Measurements from ENCODE around the gene LFNG.
A peak's percentile ranks its signal among the peaks of the same experiment; 100 is the strongest.

The LFNG gene

DNA sequence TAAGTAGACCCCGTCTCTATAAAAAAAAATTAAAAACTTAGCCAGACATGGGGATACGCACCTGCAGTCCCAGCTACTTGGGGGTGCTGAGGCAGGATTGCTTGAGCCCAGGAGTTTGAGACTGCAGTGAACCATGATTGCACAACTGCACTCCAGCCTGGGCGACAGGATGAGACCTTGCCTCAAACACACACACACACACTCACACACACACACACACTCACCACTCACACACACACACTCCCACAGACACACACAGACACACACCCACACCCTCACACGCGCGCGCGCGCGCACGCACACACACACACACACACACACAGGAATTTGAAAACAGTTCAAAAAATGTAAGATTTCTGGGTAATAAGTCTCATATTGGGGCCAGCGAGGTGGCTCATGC, 34.7 kb upstream of the LFNG start:
- DNase-seq (ENCODE audit: low read depth in 2 of 2) = no peak

- peak in 1 of 2 experiments; percentile 26 for DNase-seq (ENCODE audit: low read depth in 2 of 2)
Observed at GRCh38 chr7:2487586-2488271, 31.8 kb upstream of the LFNG start.

GRCh38 chr7:2488272-2488645, 31.3 kb upstream of the LFNG start:
- DNase-seq (ENCODE audit: low read depth in 2 of 2) = no peak

- DNase-seq (ENCODE audit: low read depth in 2 of 2) = no peak
Observed at GRCh38 chr7:2488681-2489080, 30.9 kb upstream of the LFNG start.

GRCh38 chr7:2490181-2490651, 29.4 kb upstream of the LFNG start:
- no peak for DNase-seq (ENCODE audit: low read depth in 2 of 2)

DNA sequence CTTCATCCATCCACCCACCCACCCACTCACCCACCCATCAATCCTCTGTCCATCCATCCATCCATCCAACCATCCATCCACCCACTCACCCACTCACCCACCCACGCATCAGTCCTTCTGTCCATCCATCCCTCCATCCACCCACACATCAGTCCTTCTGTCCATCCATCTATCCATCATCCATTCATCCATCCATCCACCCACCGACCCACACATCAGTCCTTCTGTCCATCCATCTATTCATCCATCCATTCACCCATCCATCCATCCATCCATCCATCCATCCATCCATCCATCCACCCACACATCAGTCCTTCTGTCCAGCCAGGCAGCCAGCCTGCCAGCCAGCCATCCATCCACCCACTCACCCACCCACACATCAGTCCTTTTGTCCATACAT, 27.5 kb upstream of the LFNG start:
- DNase-seq (ENCODE audit: low read depth in 2 of 2) = no peak

DNA sequence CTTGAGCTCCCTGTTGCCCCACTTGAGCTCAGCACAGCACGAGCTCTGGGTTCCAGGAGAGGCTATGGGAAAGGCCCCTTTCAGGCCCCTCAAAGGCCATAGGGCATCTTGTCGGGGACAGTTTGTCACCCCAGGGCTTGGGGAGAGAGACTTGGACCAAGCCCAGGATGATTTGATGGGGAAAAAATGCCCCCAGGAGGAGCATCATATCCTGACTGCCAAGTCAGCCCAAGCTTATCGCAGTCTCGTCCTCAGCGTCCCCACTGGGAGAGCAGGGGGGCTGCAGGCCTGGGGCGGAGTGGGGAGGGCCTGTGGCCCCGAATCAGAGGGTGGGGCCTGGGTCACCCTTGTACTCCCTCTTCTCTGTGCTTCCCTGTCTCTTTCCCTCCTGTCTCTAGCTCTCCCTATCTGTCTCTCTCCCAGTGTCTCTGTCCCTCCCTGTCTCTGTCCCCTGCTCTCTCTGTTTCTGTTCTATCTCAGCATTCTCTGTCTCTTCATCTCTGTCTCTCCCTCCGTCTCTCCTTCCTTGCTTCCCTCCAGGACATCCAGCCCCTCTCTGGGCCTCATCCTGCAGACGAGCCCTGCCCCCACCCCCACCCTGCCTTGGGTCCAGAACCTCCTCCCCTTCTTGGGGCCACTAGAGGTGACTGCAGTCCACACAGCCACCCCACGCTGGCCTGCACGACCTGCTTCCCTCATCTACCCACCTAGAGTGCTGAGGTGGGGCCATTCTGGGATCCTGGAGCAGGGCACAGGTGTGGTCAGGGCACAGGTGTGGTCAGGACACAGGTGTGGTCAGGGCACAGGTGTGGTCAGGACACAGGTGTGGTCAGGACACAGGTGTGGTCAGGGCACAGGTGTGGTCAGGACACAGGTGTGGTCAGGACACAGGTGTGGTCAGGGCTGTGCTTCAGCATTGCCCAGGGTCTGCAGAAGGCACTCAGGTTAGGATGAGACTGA, 26.1 kb upstream of the LFNG start:
- DNase-seq (ENCODE audit: low read depth in 2 of 2) = no peak

DNA sequence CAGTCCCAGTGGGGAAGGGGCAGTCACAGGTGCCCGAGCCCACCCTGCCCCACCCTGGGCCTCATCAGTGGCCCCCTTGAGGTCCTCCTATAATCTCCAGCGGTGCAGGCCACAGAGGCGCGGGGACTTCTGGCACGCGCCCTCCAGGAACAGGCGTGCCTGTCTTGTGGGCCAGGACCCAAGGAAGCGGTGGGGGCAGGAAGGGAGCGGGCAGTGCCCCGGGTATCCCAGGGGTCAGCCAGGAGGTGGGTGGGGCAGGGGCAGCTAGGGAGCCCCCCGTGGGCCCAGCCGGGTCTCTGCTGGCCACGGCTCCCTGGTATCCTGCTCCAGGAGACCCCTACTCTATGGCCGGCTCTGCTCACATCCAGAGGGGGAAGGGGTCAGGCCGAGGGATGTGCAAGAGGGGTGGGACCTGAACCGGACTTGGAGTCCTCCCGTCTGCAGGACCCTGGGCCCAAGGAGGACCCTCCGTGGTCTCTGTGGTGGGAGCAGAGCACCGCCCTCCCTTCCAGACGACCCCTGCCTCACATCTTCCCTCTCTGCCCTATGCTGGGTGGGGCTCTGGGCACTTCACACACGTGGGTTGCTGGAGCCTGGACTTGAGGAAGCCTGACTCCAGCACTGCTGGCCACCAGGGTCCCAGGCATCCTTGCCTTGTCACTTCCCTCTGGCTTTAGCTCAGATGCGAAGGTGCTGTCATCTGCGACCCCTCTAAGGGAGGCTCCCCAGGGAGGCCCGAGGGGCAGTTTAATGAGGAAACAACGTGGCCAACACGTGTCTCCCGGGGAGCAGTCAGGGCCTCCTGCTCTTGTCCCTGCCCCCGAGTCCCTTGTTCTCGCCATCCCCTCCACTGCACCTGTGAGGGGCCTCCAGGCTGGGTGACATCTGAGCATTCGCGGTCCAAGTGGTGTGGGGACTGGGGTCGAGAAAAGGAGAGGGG, 25.1 kb upstream of the LFNG start:
- DNase-seq (ENCODE audit: low read depth in 2 of 2) = no peak

DNA sequence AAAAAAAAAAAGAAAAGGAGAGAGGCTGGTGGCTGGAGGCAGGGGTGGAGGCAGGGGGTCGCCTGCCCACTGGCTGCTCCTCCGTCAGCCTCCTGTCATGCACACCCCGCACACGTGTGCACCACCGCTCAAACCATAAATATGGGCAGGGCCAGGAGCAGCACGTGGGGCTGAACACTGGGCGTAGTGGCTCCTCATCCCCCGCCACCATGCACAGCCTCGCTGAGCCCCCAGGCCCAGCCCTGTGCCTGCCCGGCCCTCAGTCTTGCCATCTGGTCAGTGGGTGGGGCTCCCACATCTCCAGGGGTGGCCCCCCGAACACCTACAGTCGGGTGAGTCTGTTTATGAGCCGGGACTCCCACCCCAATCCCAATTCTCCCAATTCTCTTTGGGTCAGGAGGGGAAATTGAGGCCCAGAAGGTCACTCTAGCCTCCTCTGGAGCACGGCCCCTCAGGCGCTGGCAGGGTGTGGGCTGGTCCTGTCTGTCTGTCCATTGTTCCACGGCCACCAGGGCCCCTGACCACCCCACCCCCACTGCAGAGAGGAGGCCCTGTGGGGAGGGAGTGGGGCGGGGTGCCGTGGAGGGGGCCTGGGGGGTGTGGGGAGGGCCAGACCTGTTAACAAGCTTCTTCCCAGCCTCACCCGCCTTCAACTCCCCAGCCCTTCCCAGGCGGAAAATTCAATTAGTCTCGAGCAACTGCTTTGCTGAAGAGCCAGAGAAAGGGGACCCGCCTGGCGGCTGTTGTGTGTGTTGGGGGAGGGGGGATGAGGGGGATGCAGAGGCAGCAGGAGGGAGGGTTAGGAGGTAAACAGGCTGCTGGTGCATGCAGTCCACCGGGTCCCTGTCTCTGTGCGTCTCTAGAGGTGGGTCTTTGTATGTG, 23.9 kb upstream of the LFNG start:
- DNase-seq (ENCODE audit: low read depth in 2 of 2) = no peak

DNA sequence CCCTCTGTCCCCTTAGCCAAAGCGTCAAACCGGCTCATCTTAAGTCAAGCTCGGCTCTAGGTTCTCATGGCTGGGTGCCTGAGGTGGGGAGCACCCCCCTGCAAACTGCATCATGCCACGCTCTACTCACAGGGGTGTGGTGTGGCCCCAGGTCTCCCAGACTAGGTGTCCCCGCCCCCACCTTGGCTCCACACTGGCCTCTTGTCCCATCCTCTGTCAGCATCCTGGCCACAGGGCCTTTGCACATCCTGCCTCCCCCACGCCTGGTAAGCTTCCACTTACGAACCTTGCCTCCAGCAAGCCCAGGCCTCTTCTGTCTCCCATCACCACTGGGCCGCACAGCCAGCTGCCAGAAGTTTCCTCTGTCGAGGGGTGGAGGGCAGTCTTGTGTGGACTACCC, 23.2 kb upstream of the LFNG start:
- DNase-seq (ENCODE audit: low read depth in 2 of 2) = no peak

- DNase-seq (ENCODE audit: low read depth in 2 of 2) = no peak
Observed at GRCh38 chr7:2497065-2497464, 22.5 kb upstream of the LFNG start.

DNA sequence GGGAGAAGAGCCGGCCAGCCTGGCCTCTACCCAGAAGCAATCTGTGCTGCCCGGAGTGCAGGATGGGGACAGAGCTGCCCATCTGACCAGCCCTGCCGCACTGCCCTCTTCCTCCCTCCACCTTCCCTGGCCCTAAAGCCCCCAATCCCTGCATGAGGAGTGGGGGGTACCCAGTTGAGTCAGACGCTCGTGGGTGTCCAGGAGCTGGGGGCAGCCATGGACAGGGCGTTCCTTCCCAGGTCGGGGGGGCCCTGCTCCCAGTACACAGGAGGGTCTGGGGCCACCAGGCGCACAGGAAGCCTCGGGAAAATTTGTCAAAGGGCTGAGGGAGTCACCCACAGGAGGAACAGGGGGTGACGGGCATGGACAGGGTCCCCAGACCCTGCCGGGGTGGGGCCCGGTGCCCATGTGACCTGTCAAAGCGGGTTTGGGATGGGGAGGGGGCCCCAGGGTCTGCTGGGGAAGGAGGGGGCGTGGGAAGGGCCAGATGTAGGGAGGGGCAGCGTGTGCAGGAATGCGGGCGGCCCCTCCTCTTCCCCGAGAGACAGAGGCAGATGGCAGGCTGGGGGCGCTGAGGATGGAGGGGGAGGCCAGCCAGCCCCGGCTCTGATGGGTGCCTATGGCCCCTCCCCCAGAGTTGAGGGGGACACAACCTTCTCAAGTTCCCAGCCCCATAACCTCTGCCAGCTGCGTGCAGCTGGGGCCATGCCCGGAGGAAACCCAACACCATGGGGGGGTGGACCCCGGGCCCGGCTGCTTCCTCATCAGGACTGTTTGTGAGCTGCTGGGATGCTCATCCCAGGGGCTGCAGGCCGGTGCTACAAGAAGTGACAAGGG, 21.9 kb upstream of the LFNG start:
- no peak for DNase-seq (ENCODE audit: low read depth in 2 of 2)

DNA sequence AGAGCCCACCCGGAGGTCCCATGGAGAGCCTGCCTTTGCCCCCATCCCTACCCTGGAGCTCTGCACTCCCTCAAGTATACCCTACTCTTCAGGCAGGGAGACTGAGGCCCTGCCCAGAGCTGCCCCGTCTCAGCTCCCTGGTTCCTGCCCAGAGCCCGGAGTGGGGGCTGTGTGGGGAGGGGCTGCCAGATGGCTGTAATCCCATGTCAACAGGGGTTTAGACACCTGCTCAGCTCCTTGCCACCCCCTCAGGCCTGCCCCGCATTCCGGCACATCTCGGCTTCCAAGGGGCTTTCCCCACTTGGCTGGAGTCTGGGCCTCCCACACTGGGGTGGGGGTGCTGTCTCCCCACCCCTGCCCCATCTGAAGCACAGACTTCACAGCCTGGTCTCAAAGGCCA, 20.9 kb upstream of the LFNG start:
- no peak for DNase-seq (ENCODE audit: low read depth in 2 of 2)

GRCh38 chr7:2499181-2499580, 20.4 kb upstream of the LFNG start:
- no peak for DNase-seq (ENCODE audit: low read depth in 2 of 2)

DNA sequence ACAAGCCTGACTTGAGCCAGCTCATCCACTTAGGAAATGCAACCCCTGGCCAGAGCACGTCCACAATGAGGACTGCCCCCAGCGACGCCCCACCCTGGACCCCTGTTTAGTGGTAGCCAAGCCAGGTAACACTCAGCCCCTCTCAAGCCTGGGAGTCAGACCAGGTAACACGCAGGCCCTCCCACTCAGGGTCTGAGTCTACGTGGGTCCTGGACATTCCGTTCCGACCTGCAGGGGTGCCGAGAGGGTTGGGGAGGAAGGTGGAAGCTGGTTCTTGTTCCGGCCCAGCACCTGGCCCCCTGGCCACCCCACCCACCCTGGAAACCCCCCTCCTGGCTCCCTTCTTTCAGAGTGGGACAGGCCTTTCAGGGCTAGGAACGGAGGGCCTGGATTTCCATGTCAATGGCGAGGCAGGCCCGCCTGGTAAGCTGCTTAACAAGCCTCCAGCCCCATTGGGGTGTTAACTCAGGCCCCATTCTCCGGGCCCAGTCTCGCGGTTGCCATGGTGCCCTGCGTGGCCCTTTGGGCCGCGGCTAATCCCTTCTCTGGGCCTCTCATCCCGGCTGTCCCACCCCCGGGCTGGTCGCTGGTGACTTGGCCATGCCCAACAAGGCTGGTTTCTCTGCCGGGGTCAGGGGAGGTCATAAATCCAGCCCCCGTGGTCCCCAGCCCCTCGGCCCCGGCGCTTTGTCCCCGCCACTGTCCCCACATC, 19.7 kb upstream of the LFNG start:
- no peak for DNase-seq (ENCODE audit: low read depth in 2 of 2)

DNA sequence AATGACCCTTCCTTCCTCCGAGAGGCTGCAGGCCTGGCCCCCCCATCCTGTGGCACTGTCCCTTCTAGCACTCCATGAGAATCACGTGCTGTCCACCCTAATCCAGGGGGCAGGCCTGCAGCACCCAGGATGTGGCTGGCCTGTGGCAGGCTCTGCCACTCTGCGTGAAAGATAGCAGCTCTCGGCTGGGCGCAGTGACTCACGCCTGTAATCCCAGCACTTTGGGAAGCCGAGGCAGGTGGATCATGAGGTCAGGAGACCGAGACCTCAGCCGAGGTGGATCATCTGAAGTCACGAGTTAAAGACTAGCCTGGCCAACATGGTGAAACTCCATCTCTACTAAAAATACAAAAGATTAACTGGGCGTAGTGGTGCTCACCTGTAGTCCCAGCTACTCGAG, 18.9 kb upstream of the LFNG start:
- no peak for DNase-seq (ENCODE audit: low read depth in 2 of 2)

- DNase-seq (ENCODE audit: low read depth in 2 of 2) = no peak
Observed at GRCh38 chr7:2501947-2502646, 17.5 kb upstream of the LFNG start.

DNA sequence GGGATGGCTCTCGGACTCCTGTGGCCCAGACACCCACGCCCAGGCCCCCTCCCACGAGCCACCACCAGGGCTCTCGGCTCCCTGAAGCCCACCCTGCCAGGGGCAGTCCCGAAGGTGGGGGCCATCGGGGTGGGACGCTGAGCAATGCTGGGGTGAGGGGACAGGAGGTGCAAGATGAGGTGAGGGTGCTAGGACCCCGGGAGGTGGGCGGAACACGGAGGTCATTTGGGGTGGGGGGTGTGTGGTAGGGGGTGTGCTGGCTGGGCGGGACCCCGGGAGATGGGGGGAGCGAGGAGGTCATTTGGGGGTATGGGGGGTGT, 17.0 kb upstream of the LFNG start:
- no peak for DNase-seq (ENCODE audit: low read depth in 2 of 2)

Data from fibroblast of skin of left biceps (primary cell).